DOHH2 (cell line): ENCODE measurements around the gene ECSIT.

ENCODE experiments used
- CTCF ChIP-seq: fragments of 200-600 bp; sonication (generic); IDR thresholded peaks from one replicate; pipeline ENCODE4 v1.5.1; 2014; ENCODE audit warnings: antibody characterized with exemption, mild to moderate bottlenecking, low read depth, low read length; ENCODE audit not compliant: poor library complexity, severe bottlenecking
- EZH2phosphoT487 ChIP-seq: fragments of 200-600 bp; sonication (generic); IDR thresholded peaks from 2 replicates; pipeline ENCODE4 v1.6.1; 2017; ENCODE audit warnings: borderline replicate concordance, mild to moderate bottlenecking, antibody characterized with exemption, low read length, moderate library complexity, mixed read lengths

DNA sequence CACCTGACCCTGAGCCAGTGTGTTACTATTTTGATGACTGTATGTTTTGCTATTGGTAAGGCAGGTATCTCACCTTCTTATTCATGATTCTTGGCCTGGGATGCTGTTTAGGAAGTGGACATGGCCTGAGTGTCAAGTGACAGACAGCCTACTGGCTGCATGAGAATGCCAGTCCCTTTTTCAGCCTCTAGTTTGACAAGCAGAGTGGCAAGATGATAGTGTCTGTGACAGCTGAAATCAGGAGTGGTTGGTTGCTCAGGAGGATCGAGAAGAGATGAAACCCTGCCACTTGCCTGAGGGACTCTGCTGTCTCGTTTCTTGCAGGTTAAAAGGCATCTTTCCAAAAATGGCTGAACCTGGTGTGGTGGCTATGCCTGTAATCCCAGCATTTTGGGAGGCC lies 37.2 kb upstream of the ECSIT start:
- TF ChIP-seq CTCF (no peak), EZH2phosphoT487 (no peak)
